Fibroblast of pulmonary artery (primary cell): Measurements from ENCODE around the gene FBXW8.

Source experiments
- DNase-seq: peaks from one replicate; pipeline ENCODE4 v3.0.0-alpha.2; 2010; ENCODE audit warnings: low read depth
- H3K4me3 ChIP-seq: replicated peaks from 2 replicates; pipeline ENCODE4 v1.5.1; 2011; ENCODE audit warnings: low read depth, mild to moderate bottlenecking, control low read depth, low read length, moderate library complexity
- TF ChIP-seq, protein P1 (sequence below): IDR thresholded peaks from 2 replicates; pipeline ENCODE4 v1.5.1; 2011; ENCODE audit warnings: mild to moderate bottlenecking, control low read depth, low read length, inconsistent platforms; ENCODE audit errors: missing control alignments

FBXW8 gene

DNA sequence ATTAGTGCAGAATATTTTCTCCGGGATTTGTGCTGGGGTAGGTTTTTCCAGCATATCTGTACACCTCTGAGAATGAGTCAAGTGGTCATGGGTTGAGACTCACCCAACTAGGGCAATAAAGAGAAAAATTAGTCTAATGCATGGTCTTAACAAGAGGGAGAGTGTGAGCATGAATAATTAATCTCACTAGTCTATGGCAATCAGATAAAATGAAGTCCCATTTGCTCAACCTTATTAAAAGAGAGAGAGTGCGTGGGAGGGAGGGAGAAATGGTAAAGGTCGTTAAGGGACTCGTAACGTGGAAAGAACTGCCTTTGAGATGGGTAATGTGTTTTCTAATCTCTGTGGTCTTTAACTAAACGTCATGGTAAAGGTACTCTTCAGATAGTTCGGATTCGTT lies 96.8 kb downstream of the FBXW8 start:
- DNase-seq, result no peak
- H3K4me3 ChIP-seq, result no peak overlapping the region
- TF ChIP-seq, protein P1, sequence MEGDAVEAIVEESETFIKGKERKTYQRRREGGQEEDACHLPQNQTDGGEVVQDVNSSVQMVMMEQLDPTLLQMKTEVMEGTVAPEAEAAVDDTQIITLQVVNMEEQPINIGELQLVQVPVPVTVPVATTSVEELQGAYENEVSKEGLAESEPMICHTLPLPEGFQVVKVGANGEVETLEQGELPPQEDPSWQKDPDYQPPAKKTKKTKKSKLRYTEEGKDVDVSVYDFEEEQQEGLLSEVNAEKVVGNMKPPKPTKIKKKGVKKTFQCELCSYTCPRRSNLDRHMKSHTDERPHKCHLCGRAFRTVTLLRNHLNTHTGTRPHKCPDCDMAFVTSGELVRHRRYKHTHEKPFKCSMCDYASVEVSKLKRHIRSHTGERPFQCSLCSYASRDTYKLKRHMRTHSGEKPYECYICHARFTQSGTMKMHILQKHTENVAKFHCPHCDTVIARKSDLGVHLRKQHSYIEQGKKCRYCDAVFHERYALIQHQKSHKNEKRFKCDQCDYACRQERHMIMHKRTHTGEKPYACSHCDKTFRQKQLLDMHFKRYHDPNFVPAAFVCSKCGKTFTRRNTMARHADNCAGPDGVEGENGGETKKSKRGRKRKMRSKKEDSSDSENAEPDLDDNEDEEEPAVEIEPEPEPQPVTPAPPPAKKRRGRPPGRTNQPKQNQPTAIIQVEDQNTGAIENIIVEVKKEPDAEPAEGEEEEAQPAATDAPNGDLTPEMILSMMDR, result no peak

GRCh38 chr12:117009759-117010158 lies 99.0 kb downstream of the FBXW8 start:
- TF ChIP-seq, protein P1, result no peak
- H3K4me3 ChIP-seq, result no peak overlapping the region
- no peak for DNase-seq

- peak; percentile 28 for DNase-seq
These were observed 100.1 kb downstream of the FBXW8 start for GRCh38 chr12:117010693-117011451.

DNA sequence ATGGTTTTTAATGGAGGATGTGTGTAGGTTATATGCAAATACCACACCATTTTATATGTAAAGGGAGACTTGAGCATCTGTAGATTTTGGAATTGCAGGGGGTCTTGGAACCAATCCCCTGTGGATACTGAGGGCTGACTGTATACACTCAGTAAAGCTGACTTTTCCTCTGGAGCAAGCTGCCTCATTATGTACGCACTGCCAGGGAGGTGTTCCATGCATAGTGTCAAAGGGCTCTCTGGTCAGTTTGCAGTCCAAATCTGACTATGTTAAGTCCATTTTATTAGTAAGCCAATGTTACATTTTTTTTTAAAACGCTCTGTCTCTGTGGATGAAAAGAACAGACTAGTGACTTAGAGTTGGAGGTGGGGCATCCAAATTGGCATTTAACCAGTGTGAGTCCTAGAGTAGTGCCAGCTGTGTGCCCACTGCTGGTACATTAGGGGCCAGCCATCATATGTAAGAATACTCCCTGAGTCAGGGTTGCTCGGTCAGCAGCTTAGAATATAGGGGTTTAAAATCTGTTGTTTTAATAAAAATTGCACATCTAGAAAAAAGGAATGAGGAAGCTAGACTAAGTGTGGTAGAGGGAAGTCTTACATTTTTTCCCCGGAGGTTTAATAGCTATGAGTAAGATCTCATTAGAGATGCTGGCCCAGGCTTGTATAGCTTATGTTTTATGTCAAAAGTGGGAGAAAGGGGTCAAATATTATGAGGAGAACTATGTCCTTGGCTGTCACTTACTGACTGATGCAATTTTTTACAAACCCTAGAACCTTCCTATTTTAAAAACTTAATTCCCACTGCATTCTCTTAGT lies 101.4 kb downstream of the FBXW8 start:
- TF ChIP-seq, protein P1, result no peak
- no peak overlapping the region for H3K4me3 ChIP-seq
- DNase-seq, result no peak

More at GRCh38 chr12:117010693-117011451, 100.1 kb downstream of the FBXW8 start:
- H3K4me3 ChIP-seq, result no peak overlapping the region
- TF ChIP-seq, protein P1, result no peak

DNA sequence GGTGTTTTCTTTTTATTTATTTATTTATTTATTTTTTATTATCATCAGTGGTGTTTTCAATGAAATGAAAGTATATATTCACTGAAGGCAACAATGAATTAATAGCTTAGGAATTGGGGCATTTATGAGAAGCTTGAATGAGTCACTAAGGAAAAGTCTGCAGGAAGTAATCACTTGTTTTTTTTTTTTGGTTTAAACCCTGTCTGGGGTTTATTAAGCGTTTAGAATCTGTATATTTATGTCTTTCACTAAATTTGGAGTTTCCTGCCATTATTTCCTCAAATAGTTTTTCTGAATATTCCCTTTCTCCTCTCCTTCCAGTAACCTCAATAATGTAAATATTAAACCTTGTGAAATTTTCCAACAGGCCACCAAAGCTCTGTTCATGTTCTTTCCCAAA lies 103.0 kb downstream of the FBXW8 start:
- no peak overlapping the region for H3K4me3 ChIP-seq
- TF ChIP-seq, protein P1, result no peak
- DNase-seq, result no peak

DNA sequence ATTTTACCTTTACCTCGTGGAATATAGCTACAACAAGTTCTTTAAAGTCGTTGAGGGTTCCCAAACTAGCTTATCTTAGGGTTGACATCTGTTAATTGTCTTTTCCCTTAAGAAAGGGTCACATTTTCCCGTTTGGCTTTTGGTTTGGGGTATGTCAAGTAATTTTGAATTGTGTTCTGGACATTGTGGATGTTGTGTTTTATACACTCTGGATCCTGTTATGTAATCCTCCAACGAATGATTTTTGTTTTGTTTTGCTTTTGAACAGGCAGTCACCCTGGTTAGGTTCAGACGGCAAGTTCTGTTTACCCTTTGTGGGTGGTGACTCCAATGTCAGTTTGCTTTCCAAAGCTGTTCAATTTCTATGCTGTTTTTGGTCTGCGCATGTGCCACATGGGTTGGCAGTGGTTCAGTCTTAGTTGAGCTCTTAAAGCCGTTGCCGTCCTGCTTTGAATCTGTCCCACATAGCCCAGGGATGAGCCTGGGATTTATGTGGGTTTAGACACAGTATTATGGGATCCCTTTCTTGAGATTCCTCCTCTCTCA lies 103.7 kb downstream of the FBXW8 start:
- TF ChIP-seq, protein P1, result no peak

More for the DNA sequence above, 103.7 kb downstream of the FBXW8 start:
- no peak for DNase-seq
- no peak overlapping the region for H3K4me3 ChIP-seq
